Measurements from ENCODE around the gene KCNN4. TPM values are rescaled to one million over a fixed set of nuclear protein-coding genes. Genes with fewer than 3 reads are reported as not detected.

Gene KCNN4
- total and polyA plus RNA-seq, 2 donors (not counting 3 experiments of a cell fraction or from before 2014, with no cell fraction given): 0.29 TPM; not detected in 1

- H3K4me3 ChIP-seq (replicated peaks in 1 of 3; ENCODE audit: insufficient read depth in 1 of 3, low read depth in 1 of 3, low read length in 3 of 3): no peak overlapping the region
- intact Hi-C loops (cut with micrococcal nuclease): no loop called here
These were observed 16.3 kb upstream of the KCNN4 start for GRCh38 chr19:43797118-43797517.

More at GRCh38 chr19:43797118-43797517, 16.3 kb upstream of the KCNN4 start:
- Histone ChIP-seq H3K4me1 (ENCODE audit: control insufficient read depth, extremely low read depth, insufficient read depth, low read length) (peaks cover 13% of the 10 kb centered on the region), H3K27ac (ENCODE audit: insufficient read depth, low read depth, low read length) (no peak overlapping the region), H3K36me3 (ENCODE audit: control insufficient read depth in 2 of 2, extremely low read depth in 1 of 2, insufficient read depth in 2 of 2, low read length in 2 of 2) (no peaks in the 10 kb centered on the region), H3K27me3 (ENCODE audit: control insufficient read depth in 2 of 2, insufficient read depth in 2 of 2, low read length in 2 of 2) (peaks cover 4 to 8% of the 10 kb centered on the region in 2 experiments), H3K9me3 (replicated peaks; ENCODE audit: control insufficient read depth, insufficient read depth, low read length) (no peaks in the 10 kb centered on the region), H2AFZ (ENCODE audit: low read depth, low read length) (no peak overlapping the region), H4K20me1 (replicated peaks; ENCODE audit: control insufficient read depth, extremely low read depth, insufficient read depth, low read length) (no peaks in the 10 kb centered on the region), H3K79me2 (ENCODE audit: control insufficient read depth, insufficient read depth, low read length) (no peaks in the 10 kb centered on the region), H3K9me1 (replicated peaks; ENCODE audit: control insufficient read depth, extremely low read depth, insufficient read depth, low read length) (no peaks in the 10 kb centered on the region), H3K4me2 (ENCODE audit: insufficient read depth, low read length) (no peak overlapping the region), H3K9ac (replicated peaks; ENCODE audit: extremely low read depth, insufficient read depth, low read length) (no peak overlapping the region)
- TF ChIP-seq MYC (IDR thresholded peaks at IDR 0.05; ENCODE audit: low read depth, low read length) (no peak), GATA2 (IDR thresholded peaks at IDR 0.05; ENCODE audit: insufficient read depth, insufficient read length, low read depth, low read length) (no peak), EZH2 (IDR thresholded peaks at IDR 0.05; ENCODE audit: borderline replicate concordance, low read depth, low read length, severe bottlenecking) (no peak), JUN (IDR thresholded peaks at IDR 0.05; ENCODE audit: borderline replicate concordance, insufficient read depth, insufficient read length, low read depth) (no peak), POLR2AphosphoS5 (IDR thresholded peaks at IDR 0.05; ENCODE audit: insufficient read depth, low read depth, low read length) (no peak), CTCF (IDR thresholded peaks at IDR 0.05; ENCODE audit: extremely low read depth in 1 of 2, insufficient read depth in 1 of 2, low read depth in 1 of 2, low read length in 2 of 2) (no peak), POLR2A (IDR thresholded peaks at IDR 0.05; ENCODE audit: low read depth, low read length) (no peak), FOS (IDR thresholded peaks at IDR 0.05; ENCODE audit: borderline replicate concordance, insufficient read depth, low read length) (no peak)
- FAIRE-seq (no peak), DNase-seq (ENCODE audit: low read depth, low spot score) (no peak)
- BruUV-seq (replicated peaks): no TSS peak
- ChIA-PET CTCF (interaction anchor here (0.9 to 3.5 kb wide), 3 partner anchors 12 to 52 kb away, joined by 3 to 19 read pairs (median 6); no protein-coding TSS in a partner anchor), POLR2A (no interaction called here)
- dilution Hi-C loops (cut with MboI; ENCODE audit: extremely low pct_ligation_motif_present, low sequenced_read_pairs): no loop called here
